WTC11 (cell line): ENCODE results near the gene ITPR2. TPM values are rescaled to one million over a fixed set of nuclear protein-coding genes. Genes with fewer than 3 reads are reported as not detected.

Experiments used
- ATAC-seq: fragments of 200-7000 bp; cut with Tn5 transposase; 2 replicates; pipeline ENCODE4 v1.10.0; 2021; ENCODE audit warnings: mild to moderate bottlenecking, moderate library complexity
- CTCF ChIA-PET: fragments of 300-600 bp; sonication (Branson Sonifier 250); formaldehyde crosslinking; loops from one replicate; lab custom pipeline; 2021; ENCODE audit warnings: antibody characterized with exemption; lab: Charles Lee
- POLR2A ChIA-PET: fragments of 350-600 bp; sonication (Branson Sonifier 250); formaldehyde crosslinking; loops from one replicate; lab custom pipeline; 2021; ENCODE audit warnings: antibody characterized with exemption; lab: Charles Lee
- DNase-seq: peaks from one replicate; pipeline ENCODE4 v3.0.0; 2021; ENCODE audit warnings: low spot score
- H3K27ac Mint-ChIP-seq: 2 replicates; pipeline ENCODE4 v1.8.0; 2021; ENCODE audit warnings: mixed read lengths
- H3K27me3 Mint-ChIP-seq: 2 replicates; pipeline ENCODE4 v1.8.0; 2021; ENCODE audit warnings: low read depth, mild to moderate bottlenecking, moderate library complexity, mixed read lengths
- H3K36me3 Mint-ChIP-seq: 2 replicates; pipeline ENCODE4 v1.8.0; 2021; ENCODE audit warnings: mixed read lengths
- H3K4me1 Mint-ChIP-seq: 2 replicates; pipeline ENCODE4 v1.8.0; 2022; ENCODE audit warnings: mixed read lengths
- H3K4me3 Mint-ChIP-seq: 2 replicates; pipeline ENCODE4 v1.8.0; 2021; ENCODE audit warnings: mild to moderate bottlenecking, moderate library complexity, mixed read lengths
- H3K9me3 Mint-ChIP-seq: 2 replicates; pipeline ENCODE4 v1.8.0; 2021; ENCODE audit warnings: mixed read lengths
- AR ChIP-seq: fragments of 250-450 bp; sonication (Bioruptor Pico); IDR thresholded peaks from 2 replicates; pipeline ENCODE4 v1.9.0; 2021; ENCODE audit warnings: mild to moderate bottlenecking
- CBFB ChIP-seq: sonication (generic); formaldehyde crosslinking; IDR thresholded peaks from 2 replicates; pipeline ENCODE4 v1.8.1; 2022; ENCODE audit warnings: mild to moderate bottlenecking, low read depth, missing genetic modification reagents
- CREM ChIP-seq: sonication (generic); formaldehyde crosslinking; IDR thresholded peaks from 2 replicates; pipeline ENCODE4 v1.8.1; 2022; ENCODE audit warnings: mild to moderate bottlenecking, missing genetic modification reagents, moderate library complexity
- EMX1 ChIP-seq: fragments of 250-450 bp; sonication (Bioruptor Pico); IDR thresholded peaks from 2 replicates; pipeline ENCODE4 v1.8.0; 2021; ENCODE audit warnings: mild to moderate bottlenecking
- ETV6 ChIP-seq: sonication (generic); formaldehyde crosslinking; IDR thresholded peaks from 2 replicates; pipeline ENCODE4 v1.8.1; 2022; ENCODE audit warnings: mild to moderate bottlenecking, missing genetic modification reagents
- IRF2 ChIP-seq: sonication (generic); formaldehyde crosslinking; IDR thresholded peaks from 2 replicates; pipeline ENCODE4 v1.8.0; 2022; ENCODE audit warnings: low read depth, missing genetic modification reagents, borderline replicate concordance
- MXD4 ChIP-seq: fragments of 250-450 bp; sonication (Bioruptor Pico); IDR thresholded peaks from 2 replicates; pipeline ENCODE4 v1.8.0; 2021; ENCODE audit warnings: mild to moderate bottlenecking, moderate library complexity, borderline replicate concordance
- RELA ChIP-seq: sonication (generic); formaldehyde crosslinking; IDR thresholded peaks from 2 replicates; pipeline ENCODE4 v1.8.1; 2022; ENCODE audit warnings: missing genetic modification reagents, mild to moderate bottlenecking, borderline replicate concordance
- SMAD4 ChIP-seq: sonication (generic); formaldehyde crosslinking; IDR thresholded peaks from 2 replicates; pipeline ENCODE4 v1.8.0; 2022; ENCODE audit warnings: mild to moderate bottlenecking, missing genetic modification reagents
- TCF7 ChIP-seq: sonication (generic); formaldehyde crosslinking; IDR thresholded peaks from 2 replicates; pipeline ENCODE4 v1.8.0; 2022; ENCODE audit warnings: mild to moderate bottlenecking, low read depth, missing genetic modification reagents, moderate library complexity
- TP53 ChIP-seq: sonication (generic); formaldehyde crosslinking; IDR thresholded peaks from 2 replicates; pipeline ENCODE4 v1.8.1; 2023; ENCODE audit warnings: mild to moderate bottlenecking, missing genetic modification reagents
- ZBTB43 ChIP-seq: sonication (generic); formaldehyde crosslinking; IDR thresholded peaks from 2 replicates; pipeline ENCODE4 v1.8.1; 2023; ENCODE audit warnings: mild to moderate bottlenecking, missing genetic modification reagents
- ZNF121 ChIP-seq: sonication (generic); formaldehyde crosslinking; IDR thresholded peaks from 2 replicates; pipeline ENCODE4 v1.8.0; 2023; ENCODE audit warnings: missing genetic modification reagents
- ZNF138 ChIP-seq: sonication (generic); formaldehyde crosslinking; conservative IDR thresholded peaks from 2 replicates; pipeline ENCODE4 v1.8.1; 2022; ENCODE audit warnings: mild to moderate bottlenecking, moderate library complexity, missing genetic modification reagents
- ZNF281 ChIP-seq: sonication (generic); formaldehyde crosslinking; IDR thresholded peaks from 2 replicates; pipeline ENCODE4 v1.8.0; 2023; ENCODE audit warnings: mild to moderate bottlenecking, missing genetic modification reagents
- ZNF512 ChIP-seq: sonication (generic); formaldehyde crosslinking; IDR thresholded peaks from 2 replicates; pipeline ENCODE4 v1.8.1; 2022; ENCODE audit warnings: missing genetic modification reagents, borderline replicate concordance
- total RNA-seq: library from RNA; stranded (reverse); gene quantifications from 3 replicates; pipeline ENCODE4 v1.2.3, GENCODE V29; 2021
- TF ChIP-seq, protein P1 (sequence below): sonication (generic); formaldehyde crosslinking; IDR thresholded peaks from 2 replicates; pipeline ENCODE4 v1.8.1; 2023; ENCODE audit warnings: mild to moderate bottlenecking, missing genetic modification reagents, moderate library complexity

The ITPR2 gene
- total RNA-seq, 1 experiment from 2014 or later: 50.7 TPM

DNA sequence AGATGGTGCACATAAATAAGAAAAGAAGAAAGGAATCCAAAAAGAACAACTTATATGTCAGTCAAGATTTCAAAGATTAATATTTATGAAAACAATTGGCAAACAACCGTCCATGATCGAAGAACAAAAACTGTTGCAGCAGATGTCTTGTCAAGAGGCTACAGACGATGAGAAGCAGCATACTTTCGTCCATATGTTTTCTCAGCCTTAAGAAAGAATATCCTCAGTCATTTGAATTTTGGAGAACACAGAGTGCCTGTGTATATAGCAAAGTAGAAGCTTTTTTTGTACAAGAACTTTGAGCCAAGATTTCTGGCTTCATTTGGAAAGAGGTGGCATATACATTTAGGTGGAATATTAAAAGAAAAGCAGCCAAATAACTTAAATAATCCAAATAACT lies 297.2 kb downstream of the ITPR2 start (continued):
- no peak for TF ChIP-seq ZNF121 (CRISPR knock-in tag)
- no peak for TF ChIP-seq ZNF512 (CRISPR knock-in tag)
- no peak for TF ChIP-seq AR
- no peak for TF ChIP-seq CBFB (CRISPR knock-in tag)
- TF ChIP-seq ZBTB43 (CRISPR knock-in tag): no peak
- TF ChIP-seq, protein P1, sequence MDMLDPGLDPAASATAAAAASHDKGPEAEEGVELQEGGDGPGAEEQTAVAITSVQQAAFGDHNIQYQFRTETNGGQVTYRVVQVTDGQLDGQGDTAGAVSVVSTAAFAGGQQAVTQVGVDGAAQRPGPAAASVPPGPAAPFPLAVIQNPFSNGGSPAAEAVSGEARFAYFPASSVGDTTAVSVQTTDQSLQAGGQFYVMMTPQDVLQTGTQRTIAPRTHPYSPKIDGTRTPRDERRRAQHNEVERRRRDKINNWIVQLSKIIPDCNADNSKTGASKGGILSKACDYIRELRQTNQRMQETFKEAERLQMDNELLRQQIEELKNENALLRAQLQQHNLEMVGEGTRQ (CRISPR knock-in tag): no peak
- TF ChIP-seq TP53 (CRISPR knock-in tag): no peak
- no peak for TF ChIP-seq ZNF138 (CRISPR knock-in tag)

- ChIA-PET POLR2A (no interaction called here), CTCF (no interaction called here)
- no peak overlapping the region for H3K27ac Mint-ChIP-seq
- DNase-seq: no peak
- TF ChIP-seq ZNF281 (CRISPR knock-in tag): no peak
- no peak for TF ChIP-seq SMAD4 (CRISPR knock-in tag)
- no peak for TF ChIP-seq ETV6 (CRISPR knock-in tag)
- TF ChIP-seq, all 79 proteins: peak for 0
- Mint-ChIP-seq H3K4me3 (no peak overlapping the region), H3K4me1 (peaks cover 11% of the 10 kb centered on the region), H3K36me3 (no peaks in the 10 kb centered on the region), H3K27me3 (no peaks in the 10 kb centered on the region), H3K9me3 (no peaks in the 10 kb centered on the region)
- ATAC-seq: no peak
Observed at GRCh38 chr12:26534071-26534470, 298.9 kb downstream of the ITPR2 start.

DNA sequence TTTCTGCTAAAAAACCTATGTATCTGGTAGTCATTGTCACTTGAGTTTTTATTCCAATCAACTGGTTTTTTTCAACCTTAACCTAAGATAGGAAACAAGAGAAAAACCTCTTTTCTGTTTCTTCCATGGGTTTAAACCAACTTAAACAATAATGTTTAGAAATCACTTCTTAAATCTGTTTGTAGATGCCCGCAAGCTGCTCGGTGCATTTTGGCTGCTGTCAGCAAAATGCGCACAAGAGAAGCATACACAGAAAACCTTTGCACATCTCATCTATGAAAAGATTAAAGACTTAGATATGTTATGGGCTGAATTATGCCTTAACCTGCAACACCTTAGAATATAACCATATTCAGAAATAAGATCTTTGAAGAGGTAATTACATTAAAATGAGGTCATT lies 299.8 kb downstream of the ITPR2 start:
- ATAC-seq: no peak
- Mint-ChIP-seq H3K4me1 (peaks cover 11% of the 10 kb centered on the region), H3K27ac (no peak overlapping the region), H3K36me3 (no peaks in the 10 kb centered on the region), H3K4me3 (no peak overlapping the region), H3K27me3 (no peaks in the 10 kb centered on the region), H3K9me3 (no peaks in the 10 kb centered on the region)
- ChIA-PET CTCF (no interaction called here), POLR2A (no interaction called here)
- TF ChIP-seq MXD4 (no peak), EMX1 (CRISPR knock-in tag) (no peak), IRF2 (CRISPR knock-in tag) (no peak), RELA (CRISPR knock-in tag) (no peak), TCF7 (CRISPR knock-in tag) (no peak), CREM (no peak)
- no peak for DNase-seq
